IPS DF 4.7 (cell line): ENCODE data around the gene GALNT18.

ENCODE experiments used
- DNase-seq: peaks from one replicate; pipeline ENCODE4 v3.0.0-alpha.2; 2013; ENCODE audit warnings: low spot score; ENCODE audit errors: extremely low read depth

GALNT18 gene

GRCh38 chr11:11246166-11246565 is 375.6 kb downstream of the GALNT18 start:
- no peak for DNase-seq

- no peak for DNase-seq
Measured at GRCh38 chr11:11245453-11245852, 376.4 kb downstream of the GALNT18 start.

DNA sequence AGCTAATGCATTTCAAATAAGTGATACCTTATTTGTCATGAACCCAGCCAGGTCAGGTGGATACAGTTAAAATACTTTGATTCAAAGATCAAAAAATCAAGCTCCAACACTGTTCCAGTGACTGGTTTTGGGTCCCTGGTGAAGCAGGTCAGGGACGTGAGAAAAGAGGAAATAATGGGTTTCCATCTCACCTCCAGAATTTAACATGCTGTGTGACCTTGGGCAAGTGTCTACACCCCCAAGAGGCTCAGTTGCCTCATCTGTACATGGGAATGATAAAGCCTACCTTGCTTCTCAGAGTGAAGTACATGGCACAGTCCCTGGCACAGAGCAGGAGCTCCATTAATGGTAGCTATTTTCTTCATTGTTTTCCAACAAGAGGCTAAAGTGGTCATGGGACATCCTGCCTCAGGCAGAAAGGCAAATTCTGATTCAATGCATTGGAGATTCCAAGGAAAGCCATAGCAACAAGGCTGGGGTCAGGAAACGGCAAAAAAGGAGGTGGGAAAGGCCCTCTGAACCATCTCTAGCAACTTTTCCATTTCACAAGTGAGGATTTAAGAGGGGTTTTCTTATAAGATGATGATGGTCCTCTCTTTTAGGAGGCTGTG is 377.2 kb downstream of the GALNT18 start:
- no peak for DNase-seq

DNA sequence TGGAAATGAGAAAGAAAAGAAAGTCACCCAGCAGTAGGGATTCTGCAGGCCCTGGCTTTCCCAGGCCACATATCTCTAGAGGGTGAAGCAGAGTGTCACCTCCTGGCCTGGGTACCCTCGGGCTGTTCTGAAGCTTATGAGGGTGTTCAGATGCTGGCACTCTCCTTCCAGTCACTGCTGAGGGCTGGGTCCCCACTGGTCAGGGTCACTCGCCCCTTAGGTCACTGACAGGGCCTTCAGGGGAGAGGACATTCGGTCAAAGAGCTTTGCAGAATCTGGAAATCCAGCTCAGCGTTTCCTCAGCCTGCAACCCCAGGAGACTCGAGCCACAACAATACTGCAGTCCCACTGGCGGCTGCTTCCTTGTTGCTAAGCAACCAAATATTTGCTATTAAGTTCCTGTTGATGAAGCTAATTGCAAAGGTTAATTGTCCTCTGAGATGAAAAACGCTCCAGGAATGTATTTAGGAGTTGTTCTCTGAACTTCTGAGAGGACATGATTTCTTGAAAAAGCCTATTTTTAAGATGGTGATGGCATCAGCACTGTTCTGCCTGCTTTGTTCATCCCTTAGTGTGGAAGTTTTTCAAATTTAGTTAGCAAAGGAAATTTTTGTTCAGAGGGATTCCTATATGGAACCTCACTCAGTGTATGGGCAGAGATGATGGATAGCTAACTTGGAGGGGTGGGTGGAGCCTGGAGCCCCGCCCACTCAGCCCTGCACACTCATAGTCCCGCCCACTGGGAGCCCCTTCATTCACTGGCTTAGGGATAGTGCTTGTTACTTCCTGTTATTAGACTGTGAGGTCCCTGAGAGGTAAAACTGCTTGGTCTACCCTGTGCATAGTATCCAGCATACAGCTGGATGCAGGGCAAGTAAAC is 378.0 kb downstream of the GALNT18 start:
- DNase-seq, result no peak

- no peak for DNase-seq
Measured at GRCh38 chr11:11243209-11243589, 378.6 kb downstream of the GALNT18 start.

GRCh38 chr11:11241284-11241683 is 380.5 kb downstream of the GALNT18 start:
- no peak for DNase-seq

DNA sequence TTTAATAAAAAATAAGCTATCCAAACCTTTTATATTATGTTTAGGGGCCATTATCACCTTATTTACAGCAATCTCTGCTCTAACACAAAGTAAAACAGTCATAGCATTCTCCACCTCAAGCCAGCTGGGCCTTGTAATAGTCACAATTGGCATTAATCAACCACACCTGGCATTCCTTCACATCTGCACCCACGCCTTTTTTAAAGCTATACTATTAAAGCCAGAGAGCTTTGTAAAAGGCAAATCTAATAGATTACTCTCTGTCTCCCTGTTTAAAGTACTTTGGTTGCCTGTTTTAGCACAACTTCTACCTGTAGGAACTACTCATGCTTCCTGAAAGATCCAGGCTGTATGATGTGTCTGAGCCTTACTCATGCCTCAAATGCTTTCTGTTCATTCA is 381.8 kb downstream of the GALNT18 start:
- no peak for DNase-seq

DNA sequence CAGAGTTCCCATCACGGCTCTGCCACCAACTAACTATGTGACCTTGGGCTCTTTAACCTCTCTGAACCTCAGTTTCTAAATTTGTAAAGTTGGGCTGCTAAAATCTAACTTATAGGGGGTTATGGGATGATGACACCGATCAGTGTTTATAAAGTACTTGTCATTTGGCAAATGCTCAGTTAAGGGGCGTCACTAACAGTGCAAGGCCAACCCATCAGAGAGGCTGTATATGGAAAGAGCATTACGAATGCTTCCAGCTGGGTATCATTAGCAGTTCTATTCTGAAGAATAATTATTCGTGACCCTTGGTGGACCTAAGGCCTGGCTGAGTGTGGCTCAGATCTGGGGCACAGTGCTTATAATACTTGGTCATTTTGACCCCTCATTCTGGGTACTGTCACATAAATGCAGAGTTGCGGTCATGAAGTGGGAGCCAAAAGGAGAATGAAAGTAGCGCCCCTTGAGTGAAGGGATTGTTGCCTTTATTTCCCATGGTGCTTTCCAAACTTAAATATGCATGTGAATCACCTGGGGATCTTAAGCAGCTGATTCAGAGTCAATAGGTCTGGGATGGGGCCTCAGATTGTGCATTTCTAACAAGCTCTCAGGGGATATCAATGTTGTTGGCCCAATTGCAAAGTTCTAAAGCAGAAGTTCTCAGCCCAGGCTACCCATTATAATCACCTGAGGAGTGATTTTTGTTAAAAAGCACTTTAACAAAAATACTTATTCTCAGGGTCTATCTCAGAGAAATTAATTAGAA is 384.6 kb downstream of the GALNT18 start:
- no peak for DNase-seq

DNA sequence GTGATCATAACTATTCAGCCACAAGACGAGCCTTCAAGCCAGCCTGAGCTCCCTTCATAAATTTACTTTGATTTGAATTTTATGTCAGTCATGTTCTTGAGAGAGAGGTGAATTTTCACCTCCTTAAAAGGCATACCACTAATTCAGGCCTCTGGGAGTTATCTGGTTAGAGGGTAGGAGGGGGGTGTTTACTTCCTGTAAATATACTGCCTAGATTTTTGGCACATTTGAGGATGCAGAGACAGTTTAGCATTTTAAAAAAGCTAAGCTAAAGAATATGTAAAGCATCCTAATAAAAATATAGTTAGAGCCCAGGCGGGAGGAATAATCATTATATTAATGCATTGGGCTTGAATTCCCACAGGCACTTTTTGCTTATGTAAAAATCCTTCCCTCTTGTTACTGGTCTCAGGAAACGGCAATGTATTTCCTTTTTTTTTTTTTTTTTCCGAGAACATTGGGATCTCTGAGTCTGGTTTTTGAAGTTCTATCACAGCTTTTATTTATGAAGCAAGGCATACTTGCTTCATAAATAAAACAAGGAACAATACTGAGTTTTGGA is 385.2 kb downstream of the GALNT18 start:
- no peak for DNase-seq

GRCh38 chr11:11231763-11232162 is 390.0 kb downstream of the GALNT18 start:
- DNase-seq, result no peak

DNA sequence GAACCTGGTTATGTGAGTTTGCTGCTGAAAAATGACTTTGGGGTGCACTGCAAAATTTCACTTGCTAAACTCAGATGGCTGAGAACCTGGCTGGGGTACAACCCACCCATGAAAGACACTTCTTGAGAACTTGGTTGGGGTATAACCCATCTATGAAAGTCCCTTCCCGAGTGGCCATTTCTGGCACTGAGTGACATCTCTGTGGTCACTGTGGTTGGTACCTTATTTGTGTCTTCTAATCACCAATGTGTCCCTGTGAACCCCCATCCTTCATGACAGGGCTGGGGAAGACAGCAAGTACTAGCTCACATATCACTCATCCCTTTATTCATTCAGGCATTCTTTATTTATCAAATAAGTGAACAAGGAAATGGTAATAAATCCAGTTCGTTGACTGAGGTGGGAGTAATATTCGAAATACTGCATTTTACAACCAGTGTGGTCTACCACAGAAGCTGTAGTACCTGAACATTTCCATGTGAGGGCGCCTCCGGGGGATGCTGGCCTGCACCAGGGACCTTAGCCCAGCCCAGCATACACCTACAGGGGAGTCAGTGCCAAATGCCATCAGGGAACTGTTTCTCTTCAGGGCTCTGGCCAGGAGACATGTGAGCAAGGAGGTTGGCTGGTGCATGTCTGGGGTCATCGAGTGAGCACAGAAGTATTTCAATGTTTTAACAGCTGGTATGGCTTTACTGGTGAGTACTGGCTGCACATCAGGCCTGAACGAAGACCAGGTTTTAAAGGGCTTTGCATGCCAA is 390.8 kb downstream of the GALNT18 start:
- no peak for DNase-seq

- no peak for DNase-seq
Measured at GRCh38 chr11:11230087-11230486, 391.7 kb downstream of the GALNT18 start.

DNA sequence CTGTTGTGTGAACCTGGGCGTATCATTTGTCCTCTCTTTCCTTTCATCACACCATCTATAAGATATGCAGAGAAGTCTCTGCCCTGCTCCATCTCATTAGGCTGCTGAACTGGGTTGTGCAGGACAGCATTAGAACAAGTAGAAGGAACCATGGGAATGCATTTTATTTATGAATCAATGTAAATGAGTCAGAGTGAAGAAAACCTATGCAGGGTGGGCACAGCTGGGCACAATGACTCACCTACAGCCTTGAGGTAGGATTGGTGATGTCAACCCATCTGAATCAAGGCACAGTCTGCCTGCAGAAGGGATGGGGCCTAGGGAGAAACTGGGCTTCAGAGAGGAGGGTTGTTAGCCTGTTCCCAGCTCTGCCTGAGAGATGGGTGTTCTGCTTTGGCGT is 392.2 kb downstream of the GALNT18 start:
- no peak for DNase-seq

- DNase-seq, result no peak
Measured at GRCh38 chr11:11227296-11228085, 394.3 kb downstream of the GALNT18 start.
